Ovary (tissue), 3 donors: ENCODE data around the gene HYAL3.

Experiments
- CTCF ChIP-seq, 3 donors: fragments of 450-650 bp in 2 of 3; fragments of 200-600 bp in 1 of 3; IDR thresholded peaks; one replicate each; pipeline versions ENCODE4 v1.5.1 to v1.8.0; 2016 to 2022; ENCODE audit warnings: antibody characterized with exemption in 3 of 3, mild to moderate bottlenecking in 1 of 3
- EP300 ChIP-seq: sonication (generic); formaldehyde crosslinking; IDR thresholded peaks from one replicate; pipeline ENCODE4 v1.6.1; 2017; ENCODE audit warnings: antibody characterized with exemption
- POLR2A ChIP-seq: fragments of 450-650 bp; IDR thresholded peaks from one replicate; pipeline ENCODE4 v1.6.1; 2017; ENCODE audit warnings: antibody characterized with exemption, mild to moderate bottlenecking, moderate library complexity
- donor health status: DM: no; HTN: no; CAD: no.

DNA sequence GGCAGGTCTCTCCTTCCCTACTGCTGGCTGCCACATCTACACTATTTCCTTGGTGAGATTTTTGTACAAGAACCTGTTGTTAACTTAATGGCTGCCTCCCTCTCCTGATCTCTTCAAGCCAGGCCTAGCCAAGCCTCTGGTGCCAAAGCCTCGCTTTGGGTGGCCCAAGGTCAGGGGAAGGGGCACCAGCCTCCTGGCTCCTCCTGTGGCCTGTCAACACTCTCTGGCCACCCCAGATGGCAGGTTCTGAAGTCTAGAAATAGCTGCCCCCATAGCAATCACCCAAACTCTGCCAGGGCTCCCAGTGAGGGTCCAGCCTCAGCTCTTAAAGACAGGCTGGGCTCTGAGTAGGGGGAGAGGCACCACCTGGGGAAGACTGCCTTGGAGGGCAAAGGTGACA lies 11.9 kb downstream of the HYAL3 start:
- TF ChIP-seq CTCF (IDR thresholded peaks at IDR 0.05) (no peak), EP300 (no peak), POLR2A (no peak)
